Measurements from ENCODE around the gene ITPR1. TPM values are rescaled to one million over a fixed set of nuclear protein-coding genes. Genes with fewer than 3 reads are reported as not detected.

ITPR1 gene
- total and polyA plus RNA-seq, 2 experiments from 2014 or later, result 6.8 to 21.0 TPM

- Histone ChIP-seq H3K36me3 (ENCODE audit: insufficient read depth) (no peaks in the 10 kb centered on the region), H3K79me2 (replicated peaks; ENCODE audit: insufficient read depth) (0 out of 2 replicates have a peak, but pooled peaks cover 3% of the 10 kb centered on the region), H3K4me3 (no peak overlapping the region), H3K4me1 (ENCODE audit: insufficient read depth) (no peaks in the 10 kb centered on the region; the same call in 1 of the 2 replicates), H3K9me2 (ENCODE audit: insufficient read depth) (no peaks in the 10 kb centered on the region), H3K4me2 (no peak overlapping the region), H3F3A (replicated peaks; ENCODE audit: low read depth) (no peaks in the 10 kb centered on the region), H3K27me3 (ENCODE audit: insufficient read depth) (no peaks in the 10 kb centered on the region), H3K27ac (ENCODE audit: low read depth) (no peak overlapping the region), H2AFZ (no peak overlapping the region), H4K20me1 (replicated peaks; ENCODE audit: insufficient read depth) (no peaks in the 10 kb centered on the region)
- Mint-ChIP-seq H3K27ac (no peak overlapping the region), H3K27me3 (ENCODE audit: insufficient read depth, low read depth, poor library complexity) (peaks cover 4% of the 10 kb centered on the region), H3K4me3 (no peak overlapping the region), H3K9me3 (no peaks in the 10 kb centered on the region), H3K36me3 (ENCODE audit: low read depth) (no peaks in the 10 kb centered on the region), H3K4me1 (peaks cover 8% of the 10 kb centered on the region; the same call in 2 of the 3 replicates)
- no peak for TF ChIP-seq NANOG (IDR thresholded peaks at IDR 0.05; ENCODE audit: borderline replicate concordance)
- no peak for TF ChIP-seq ZNF114 (CRISPR knock-in tag; IDR thresholded peaks at IDR 0.05)
- no peak for TF ChIP-seq EZH2 (IDR thresholded peaks at IDR 0.05; ENCODE audit: low read depth, unreplicated experiment)
- no peak for TF ChIP-seq STAT1 (IDR thresholded peaks at IDR 0.05; ENCODE audit: unreplicated experiment)
- ATAC-seq, result no peak
- DNase-seq (ENCODE audit: low spot score), result no peak
Measured at GRCh38 chr3:4464576-4464975, 28.6 kb upstream of the ITPR1 start.

- Histone ChIP-seq H3K36me3 (ENCODE audit: insufficient read depth) (no peaks in the 10 kb centered on the region), H4K20me1 (replicated peaks; ENCODE audit: insufficient read depth) (no peaks in the 10 kb centered on the region), H3K4me3 (peak within 1 kb of the TSS; percentile 73), H3K27ac (ENCODE audit: low read depth) (peak within 1 kb of the TSS; percentile 88), H2AFZ (peak within 1 kb of the TSS; percentile 92), H3K9me2 (ENCODE audit: insufficient read depth) (no peaks in the 10 kb centered on the region), H3K79me2 (replicated peaks; ENCODE audit: insufficient read depth) (0 out of 2 replicates have a peak, but pooled peaks cover 3% of the 10 kb centered on the region), H3K27me3 (ENCODE audit: insufficient read depth) (no peaks in the 10 kb centered on the region), H3K4me1 (ENCODE audit: insufficient read depth) (no peaks in the 10 kb centered on the region; the same call in 1 of the 2 replicates), H3K4me2 (peak within 1 kb of the TSS; percentile 73), H3F3A (replicated peaks; ENCODE audit: low read depth) (no peaks in the 10 kb centered on the region)
- Mint-ChIP-seq H3K27ac (peak within 1 kb of the TSS; percentile 99), H3K9me3 (no peaks in the 10 kb centered on the region), H3K4me1 (peaks cover 8% of the 10 kb centered on the region; the same call in 2 of the 3 replicates), H3K4me3 (peak within 1 kb of the TSS; percentile 97), H3K27me3 (ENCODE audit: insufficient read depth, low read depth, poor library complexity) (peaks cover 4% of the 10 kb centered on the region), H3K36me3 (ENCODE audit: low read depth) (no peaks in the 10 kb centered on the region)
- DNase-seq (ENCODE audit: low spot score) (peak; percentile 93), ATAC-seq (peak; percentile 99)
- TF ChIP-seq ZNF114 (CRISPR knock-in tag; IDR thresholded peaks at IDR 0.05), result no peak
- TF ChIP-seq CREB1 (CRISPR knock-in tag; IDR thresholded peaks at IDR 0.05; ENCODE audit: low read depth), result no peak
- TF ChIP-seq JUNB (IDR thresholded peaks at IDR 0.05; ENCODE audit: unreplicated experiment), result no peak
- TF ChIP-seq REST (IDR thresholded peaks at IDR 0.05; ENCODE audit: unreplicated experiment), result no peak
- TF ChIP-seq POLR2AphosphoS5 (IDR thresholded peaks at IDR 0.05; ENCODE audit: low read depth), result peak; percentile 67
- peak; percentile 71; the same call in 1 of the 2 replicates for TF ChIP-seq ETS1 (IDR thresholded peaks at IDR 0.05)
Measured at GRCh38 chr3:4466741-4467521, 26.2 kb upstream of the ITPR1 start, which contains the start of gene SUMF1. SUMF1 (minus strand) TSS chr3:4467269; CDS start chr3:4467245, 24 bp downstream.

Data from GM23338 (cell line).